ENCODE data around the gene PDGFB. TPM values are rescaled to one million over a fixed set of nuclear protein-coding genes. Genes with fewer than 3 reads are reported as not detected.

PDGFB gene
- total and polyA plus RNA-seq, 9 of the 15 experiments (the other 6 are each of a cell fraction or from before 2014, with no cell fraction given), result 0.07 to 4.0 (median 0.48) TPM; not detected in 1

DNA sequence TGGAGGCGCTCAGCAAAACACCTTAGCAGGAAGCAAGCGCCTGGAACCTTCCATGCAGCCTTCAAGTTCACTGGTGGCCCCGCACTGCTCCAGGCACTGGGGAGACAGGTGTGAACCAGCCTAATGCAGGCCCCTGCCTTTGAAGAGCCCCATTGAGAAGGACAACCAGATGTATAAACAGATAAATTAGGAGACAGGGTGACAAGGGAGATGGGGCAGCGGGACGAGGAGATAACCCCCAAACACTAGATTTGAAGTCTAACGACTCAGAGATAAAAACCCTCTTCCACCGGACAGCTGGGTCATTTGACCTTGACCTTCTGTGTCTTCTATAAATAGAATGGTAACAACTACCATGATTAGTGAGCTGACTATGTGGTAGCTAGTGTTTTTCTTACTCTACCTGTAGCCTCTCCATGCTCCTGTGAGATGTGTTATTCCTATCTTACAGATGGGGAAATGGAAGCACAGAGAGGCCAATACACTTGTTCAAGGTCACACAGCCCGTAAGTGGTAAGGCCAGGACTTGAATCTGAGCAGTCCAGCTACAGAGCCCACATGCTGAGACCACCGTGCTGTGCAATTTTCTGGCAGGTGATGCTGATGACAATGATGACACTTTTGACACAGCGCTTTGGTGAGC lies 2.0 kb upstream of the PDGFB start (continued):
- TF ChIP-seq, protein P1, sequence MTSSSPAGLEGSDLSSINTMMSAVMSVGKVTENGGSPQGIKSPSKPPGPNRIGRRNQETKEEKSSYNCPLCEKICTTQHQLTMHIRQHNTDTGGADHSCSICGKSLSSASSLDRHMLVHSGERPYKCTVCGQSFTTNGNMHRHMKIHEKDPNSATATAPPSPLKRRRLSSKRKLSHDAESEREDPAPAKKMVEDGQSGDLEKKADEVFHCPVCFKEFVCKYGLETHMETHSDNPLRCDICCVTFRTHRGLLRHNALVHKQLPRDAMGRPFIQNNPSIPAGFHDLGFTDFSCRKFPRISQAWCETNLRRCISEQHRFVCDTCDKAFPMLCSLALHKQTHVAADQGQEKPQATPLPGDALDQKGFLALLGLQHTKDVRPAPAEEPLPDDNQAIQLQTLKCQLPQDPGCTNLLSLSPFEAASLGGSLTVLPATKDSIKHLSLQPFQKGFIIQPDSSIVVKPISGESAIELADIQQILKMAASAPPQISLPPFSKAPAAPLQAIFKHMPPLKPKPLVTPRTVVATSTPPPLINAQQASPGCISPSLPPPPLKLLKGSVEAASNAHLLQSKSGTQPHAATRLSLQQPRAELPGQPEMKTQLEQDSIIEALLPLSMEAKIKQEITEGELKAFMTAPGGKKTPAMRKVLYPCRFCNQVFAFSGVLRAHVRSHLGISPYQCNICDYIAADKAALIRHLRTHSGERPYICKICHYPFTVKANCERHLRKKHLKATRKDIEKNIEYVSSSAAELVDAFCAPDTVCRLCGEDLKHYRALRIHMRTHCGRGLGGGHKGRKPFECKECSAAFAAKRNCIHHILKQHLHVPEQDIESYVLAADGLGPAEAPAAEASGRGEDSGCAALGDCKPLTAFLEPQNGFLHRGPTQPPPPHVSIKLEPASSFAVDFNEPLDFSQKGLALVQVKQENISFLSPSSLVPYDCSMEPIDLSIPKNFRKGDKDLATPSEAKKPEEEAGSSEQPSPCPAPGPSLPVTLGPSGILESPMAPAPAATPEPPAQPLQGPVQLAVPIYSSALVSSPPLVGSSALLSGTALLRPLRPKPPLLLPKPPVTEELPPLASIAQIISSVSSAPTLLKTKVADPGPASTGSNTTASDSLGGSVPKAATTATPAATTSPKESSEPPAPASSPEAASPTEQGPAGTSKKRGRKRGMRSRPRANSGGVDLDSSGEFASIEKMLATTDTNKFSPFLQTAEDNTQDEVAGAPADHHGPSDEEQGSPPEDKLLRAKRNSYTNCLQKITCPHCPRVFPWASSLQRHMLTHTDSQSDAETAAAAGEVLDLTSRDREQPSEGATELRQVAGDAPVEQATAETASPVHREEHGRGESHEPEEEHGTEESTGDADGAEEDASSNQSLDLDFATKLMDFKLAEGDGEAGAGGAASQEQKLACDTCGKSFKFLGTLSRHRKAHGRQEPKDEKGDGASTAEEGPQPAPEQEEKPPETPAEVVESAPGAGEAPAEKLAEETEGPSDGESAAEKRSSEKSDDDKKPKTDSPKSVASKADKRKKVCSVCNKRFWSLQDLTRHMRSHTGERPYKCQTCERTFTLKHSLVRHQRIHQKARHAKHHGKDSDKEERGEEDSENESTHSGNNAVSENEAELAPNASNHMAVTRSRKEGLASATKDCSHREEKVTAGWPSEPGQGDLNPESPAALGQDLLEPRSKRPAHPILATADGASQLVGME (CRISPR knock-in tag; IDR thresholded peaks at IDR 0.05), result no peak
- TF ChIP-seq NR2C1 (IDR thresholded peaks at IDR 0.05) (peak; percentile 63), NR2C1 (tag; IDR thresholded peaks at IDR 0.05) (peak; percentile 78), SIN3A (IDR thresholded peaks at IDR 0.05; ENCODE audit: borderline replicate concordance in 2 of 2, control insufficient read depth in 1 of 2, low read depth in 2 of 2, low read length in 2 of 2) (no peak), JUN (IDR thresholded peaks at IDR 0.05; ENCODE audit: borderline replicate concordance, low read depth, low read length) (no peak), JUN (CRISPR knock-in tag; IDR thresholded peaks at IDR 0.05; ENCODE audit: borderline replicate concordance) (0 out of 2 replicates have a peak, but pooled peaks have one; percentile 37), BHLHE40 (IDR thresholded peaks at IDR 0.05; ENCODE audit: low read length) (no peak), ETV5 (CRISPR knock-in tag; IDR thresholded peaks at IDR 0.05; ENCODE audit: low read depth) (no peak), ARID1B (IDR thresholded peaks at IDR 0.05) (peak; percentile 81), ZBTB17 (CRISPR knock-in tag; IDR thresholded peaks at IDR 0.05) (no peak), ARID3B (CRISPR knock-in tag; IDR thresholded peaks at IDR 0.05; ENCODE audit: borderline replicate concordance) (no peak), ZNF75A (CRISPR knock-in tag; IDR thresholded peaks at IDR 0.05) (no peak), SREBF1 (IDR thresholded peaks at IDR 0.05; ENCODE audit: borderline replicate concordance, low read depth, low read length) (no peak), ZNF444 (CRISPR knock-in tag; IDR thresholded peaks at IDR 0.05) (no peak), NCOR1 (IDR thresholded peaks at IDR 0.05) (peak; percentile 75), SUPT5H (IDR thresholded peaks at IDR 0.05) (no peak), NR2C2 (CRISPR knock-in tag; IDR thresholded peaks at IDR 0.05) (no peak), NR2C2 (tag; IDR thresholded peaks at IDR 0.05) (peak; percentile 50; the same call in 1 of the 2 replicates)
- TF ChIP-seq, protein P2, sequence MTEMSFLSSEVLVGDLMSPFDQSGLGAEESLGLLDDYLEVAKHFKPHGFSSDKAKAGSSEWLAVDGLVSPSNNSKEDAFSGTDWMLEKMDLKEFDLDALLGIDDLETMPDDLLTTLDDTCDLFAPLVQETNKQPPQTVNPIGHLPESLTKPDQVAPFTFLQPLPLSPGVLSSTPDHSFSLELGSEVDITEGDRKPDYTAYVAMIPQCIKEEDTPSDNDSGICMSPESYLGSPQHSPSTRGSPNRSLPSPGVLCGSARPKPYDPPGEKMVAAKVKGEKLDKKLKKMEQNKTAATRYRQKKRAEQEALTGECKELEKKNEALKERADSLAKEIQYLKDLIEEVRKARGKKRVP (CRISPR knock-in tag; IDR thresholded peaks at IDR 0.05), result no peak
- TF ChIP-seq, protein P3, sequence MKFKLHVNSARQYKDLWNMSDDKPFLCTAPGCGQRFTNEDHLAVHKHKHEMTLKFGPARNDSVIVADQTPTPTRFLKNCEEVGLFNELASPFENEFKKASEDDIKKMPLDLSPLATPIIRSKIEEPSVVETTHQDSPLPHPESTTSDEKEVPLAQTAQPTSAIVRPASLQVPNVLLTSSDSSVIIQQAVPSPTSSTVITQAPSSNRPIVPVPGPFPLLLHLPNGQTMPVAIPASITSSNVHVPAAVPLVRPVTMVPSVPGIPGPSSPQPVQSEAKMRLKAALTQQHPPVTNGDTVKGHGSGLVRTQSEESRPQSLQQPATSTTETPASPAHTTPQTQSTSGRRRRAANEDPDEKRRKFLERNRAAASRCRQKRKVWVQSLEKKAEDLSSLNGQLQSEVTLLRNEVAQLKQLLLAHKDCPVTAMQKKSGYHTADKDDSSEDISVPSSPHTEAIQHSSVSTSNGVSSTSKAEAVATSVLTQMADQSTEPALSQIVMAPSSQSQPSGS (CRISPR knock-in tag; IDR thresholded peaks at IDR 0.05), result no peak

Data from K562 (cell line).